HG03571 (cell line): Measurements from ENCODE around the gene TSPEAR.

Experiments
- ATAC-seq: cut with Tn5 transposase; IDR thresholded peaks from one replicate; pipeline ENCODE4 v1.9.1; 2021; ENCODE audit not compliant: unreplicated experiment

TSPEAR gene

GRCh38 chr21:44711327-44712202, at the start of gene TSPEAR:
Gene TSPEAR, minus strand, starts transcription at chr21:44711572. Its CDS starts 58 bp downstream, at chr21:44711514.
- no peak for ATAC-seq

- ATAC-seq: no peak
These were observed 49.0 kb upstream of the TSPEAR start for GRCh38 chr21:44760376-44760775.

GRCh38 chr21:44759628-44760285, 48.4 kb upstream of the TSPEAR start:
- ATAC-seq: no peak

- ATAC-seq: no peak
These were observed 47.6 kb upstream of the TSPEAR start for GRCh38 chr21:44758781-44759627.

GRCh38 chr21:44758141-44758561, 46.8 kb upstream of the TSPEAR start:
- no peak for ATAC-seq

GRCh38 chr21:44757731-44758130, 46.4 kb upstream of the TSPEAR start:
- no peak for ATAC-seq

GRCh38 chr21:44756423-44757185, 45.2 kb upstream of the TSPEAR start:
- no peak for ATAC-seq

- no peak for ATAC-seq
These were observed 43.9 kb upstream of the TSPEAR start for GRCh38 chr21:44755227-44755626.

- ATAC-seq: no peak
These were observed 42.0 kb upstream of the TSPEAR start for GRCh38 chr21:44753357-44753756.

GRCh38 chr21:44752671-44753235, 41.4 kb upstream of the TSPEAR start:
- ATAC-seq: no peak

- no peak for ATAC-seq
These were observed 40.6 kb upstream of the TSPEAR start for GRCh38 chr21:44751799-44752636.

- no peak for ATAC-seq
These were observed 39.9 kb upstream of the TSPEAR start for GRCh38 chr21:44751186-44751798.

- ATAC-seq: no peak
These were observed 39.3 kb upstream of the TSPEAR start for GRCh38 chr21:44750675-44751025.

- no peak for ATAC-seq
These were observed 38.6 kb upstream of the TSPEAR start for GRCh38 chr21:44749759-44750674.

- ATAC-seq: no peak
These were observed 37.9 kb upstream of the TSPEAR start for GRCh38 chr21:44749116-44749758.

- ATAC-seq: no peak
These were observed 37.2 kb upstream of the TSPEAR start for GRCh38 chr21:44748621-44749020.

- no peak for ATAC-seq
These were observed 31.2 kb upstream of the TSPEAR start for GRCh38 chr21:44742418-44743153.
